ENCODE measurements around the gene PHYKPL. TPM values are rescaled to one million over a fixed set of nuclear protein-coding genes. Genes with fewer than 3 reads are reported as not detected.
"Not testable (repeated sequence)": the region's sequence is repeated elsewhere in the genome, so short reads cannot be mapped to it uniquely, and the experiment has no call there.

Gene PHYKPL
- total RNA-seq, 1 donor from 2014 or later, result 44.2 TPM

DNA sequence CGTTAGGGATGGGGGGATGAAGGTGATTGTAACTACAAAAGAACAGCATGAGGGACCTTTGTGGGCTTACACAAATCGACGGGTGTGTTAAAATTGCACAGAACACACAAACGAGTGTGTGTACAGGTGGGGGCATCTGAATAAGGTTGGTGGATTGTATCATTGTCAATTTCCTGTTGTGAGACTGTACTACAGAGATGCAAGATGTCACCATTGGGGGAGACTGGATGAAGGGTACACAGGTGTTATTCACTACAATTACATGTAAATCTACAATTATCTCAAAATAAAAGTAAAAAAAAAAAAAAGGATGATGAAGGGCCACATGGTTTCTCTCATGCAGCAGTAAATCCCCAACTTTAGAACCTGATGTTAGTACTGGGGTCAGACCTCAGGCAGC lies 31.4 kb upstream of the PHYKPL start:
- DNase-seq, result no peak

DNA sequence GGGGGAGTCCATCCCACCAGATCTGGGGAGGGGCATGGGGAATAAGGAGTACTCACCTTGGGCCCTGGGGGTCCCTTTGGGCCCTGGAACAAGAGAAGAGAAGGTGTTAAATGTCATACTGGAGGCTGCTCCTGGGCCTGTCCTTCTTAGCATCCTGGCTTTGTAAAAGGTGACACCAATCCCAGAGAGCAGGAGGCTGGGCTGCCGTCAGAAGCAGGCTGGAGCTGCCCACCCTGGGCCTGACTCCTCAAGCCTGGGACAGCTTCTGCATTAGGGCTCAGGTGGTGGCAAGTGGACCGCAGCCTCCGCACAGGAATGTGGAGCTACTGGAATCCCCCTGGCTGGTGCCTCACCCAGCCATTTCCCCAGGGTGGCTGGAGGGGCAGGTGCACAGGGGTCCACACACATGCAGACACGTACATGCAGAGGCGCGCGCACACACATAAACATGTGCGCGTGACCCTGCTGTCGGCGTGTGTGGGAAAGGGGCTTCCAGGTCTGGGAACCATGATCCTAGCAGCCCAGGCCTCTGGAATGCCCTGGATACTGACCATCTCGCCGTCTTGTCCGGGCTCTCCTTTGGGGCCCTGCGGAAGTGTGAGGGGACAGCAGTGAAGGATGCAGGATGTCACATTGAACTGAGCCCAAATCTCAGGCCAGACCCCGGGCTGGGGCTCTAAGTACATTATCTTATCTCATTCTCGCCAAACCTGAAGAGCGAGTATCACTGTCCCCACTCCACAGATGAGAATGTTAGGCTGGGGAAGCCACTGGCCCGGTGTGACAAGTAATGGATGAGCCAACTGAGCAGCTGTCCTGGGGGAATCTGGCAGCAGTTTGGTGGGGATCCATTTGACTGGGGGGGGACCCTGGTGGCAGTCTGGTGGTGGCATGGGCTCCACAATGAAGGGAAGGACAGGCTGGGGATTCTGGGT lies 29.3 kb upstream of the PHYKPL start:
- no peak for DNase-seq

DNA sequence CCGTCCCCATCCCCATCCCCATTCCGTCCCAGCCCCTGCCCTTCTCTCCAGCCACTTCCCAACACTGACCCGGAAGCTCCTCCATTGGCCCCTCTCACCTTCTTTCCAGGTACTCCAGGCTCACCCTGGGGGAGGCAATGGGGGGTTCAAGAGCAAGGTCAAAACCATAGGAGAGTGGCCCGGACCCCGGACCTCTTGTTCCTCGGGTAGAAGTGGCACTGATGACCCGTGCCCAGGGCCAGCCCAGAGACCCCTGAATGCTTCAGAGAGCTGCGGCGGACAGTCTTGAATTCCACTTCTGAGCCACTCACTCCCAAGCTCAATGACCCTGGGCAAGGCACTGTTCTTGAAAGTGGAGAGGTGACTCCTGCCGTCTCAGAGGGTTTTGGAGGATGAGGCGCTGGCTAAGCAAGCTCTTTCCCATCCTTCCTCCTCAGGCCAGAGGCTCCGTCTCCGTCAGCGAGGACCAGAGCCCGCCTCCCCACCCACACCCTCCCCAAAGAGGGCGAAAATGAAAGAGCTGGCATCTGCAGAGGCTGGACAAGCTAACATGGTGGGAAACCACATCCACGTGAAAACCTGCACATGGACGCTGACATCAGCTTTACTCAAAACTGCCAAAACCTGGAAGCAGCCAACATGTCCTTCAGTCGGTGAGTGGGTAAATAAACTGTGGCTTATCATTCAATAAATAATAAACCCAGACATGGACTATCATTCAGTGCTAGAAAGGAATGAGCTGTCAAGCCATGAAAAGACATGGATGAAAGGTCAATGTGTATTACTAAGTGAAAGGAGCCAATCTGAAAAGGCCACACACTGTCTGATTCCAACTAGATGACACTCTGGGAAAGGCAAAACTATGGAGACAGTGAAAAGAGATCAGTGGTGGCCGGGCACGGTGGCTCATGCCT lies 27.3 kb upstream of the PHYKPL start:
- DNase-seq, result no peak

DNA sequence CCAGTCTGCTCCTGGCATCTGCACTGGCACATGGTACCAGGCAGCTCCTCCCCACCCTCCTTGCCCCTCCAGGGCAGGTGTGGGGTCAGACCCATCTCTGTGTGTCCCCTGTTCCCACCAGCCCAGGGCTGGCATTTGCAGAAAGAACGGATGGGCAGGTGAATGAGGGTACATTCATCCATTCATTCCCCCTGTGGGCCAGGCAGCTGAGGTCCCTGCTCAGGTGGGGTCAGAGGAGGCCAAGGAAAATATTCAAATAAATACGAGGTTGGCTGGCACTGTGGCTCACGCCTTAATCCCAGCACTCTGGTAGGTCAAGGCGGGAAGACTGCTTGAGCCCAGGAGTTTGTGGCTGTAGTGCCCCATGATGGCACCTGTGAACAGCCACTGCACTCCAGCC lies 25.0 kb upstream of the PHYKPL start:
- no peak for DNase-seq

DNA sequence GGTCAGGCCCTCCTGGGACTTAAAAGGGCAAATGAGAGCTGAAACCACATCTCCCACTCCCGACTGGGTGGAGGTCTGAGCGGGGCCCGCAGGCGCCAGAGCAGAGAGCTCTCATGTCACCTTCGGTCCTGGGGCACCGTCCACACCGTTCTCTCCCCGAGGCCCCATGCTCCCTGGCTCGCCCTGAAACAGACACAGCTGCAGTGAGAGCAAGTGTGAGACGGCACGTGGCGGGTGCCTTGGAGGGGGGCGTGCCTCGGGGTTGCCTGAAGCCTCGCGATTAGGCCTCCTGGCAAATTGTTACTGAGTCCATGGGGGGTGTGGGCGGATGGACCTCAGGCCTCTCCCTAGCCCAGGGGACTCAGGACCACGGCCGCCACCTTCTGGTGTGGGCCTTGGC lies 24.1 kb upstream of the PHYKPL start:
- DNase-seq, result no peak

DNA sequence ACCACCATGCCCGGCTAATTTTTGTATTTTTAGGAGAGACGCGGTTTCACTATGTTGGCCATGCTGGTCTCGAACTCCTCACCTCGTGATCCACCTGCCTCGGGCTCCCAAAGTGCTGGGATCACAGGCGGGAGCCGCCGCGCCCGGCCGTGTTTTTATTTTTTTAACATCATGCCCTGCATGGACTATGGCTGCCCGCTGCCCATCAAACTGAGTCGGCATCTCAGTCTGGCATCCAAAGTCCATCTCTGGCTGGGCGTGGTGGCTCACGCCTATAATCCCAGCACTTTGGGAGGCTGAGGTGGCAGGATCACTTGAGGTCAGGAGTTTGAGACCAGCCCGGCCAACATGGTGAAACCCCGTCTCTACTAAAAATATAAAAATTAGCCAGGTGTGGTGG lies 21.0 kb upstream of the PHYKPL start:
- not testable (repeated sequence) for DNase-seq

DNA sequence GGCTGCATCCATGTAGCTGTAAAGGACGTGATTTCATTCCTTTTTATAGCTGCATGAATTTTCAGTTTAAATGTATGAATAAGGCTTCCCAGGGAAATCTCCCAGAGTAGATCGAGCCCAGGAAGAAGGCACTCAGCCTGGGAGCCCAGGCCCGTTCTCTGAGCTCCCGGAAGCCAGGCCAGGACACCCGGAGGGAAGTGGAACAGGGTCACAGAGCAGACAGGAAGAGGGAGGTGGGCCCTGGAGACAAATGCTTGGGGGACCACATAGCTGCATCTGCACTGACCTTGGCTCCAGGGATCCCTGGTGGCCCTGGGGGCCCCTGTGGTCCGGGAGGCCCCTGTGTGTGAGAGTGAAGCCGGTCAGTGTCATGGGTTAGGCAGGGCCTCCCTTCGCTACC lies 19.7 kb upstream of the PHYKPL start:
- DNase-seq, result no peak

DNA sequence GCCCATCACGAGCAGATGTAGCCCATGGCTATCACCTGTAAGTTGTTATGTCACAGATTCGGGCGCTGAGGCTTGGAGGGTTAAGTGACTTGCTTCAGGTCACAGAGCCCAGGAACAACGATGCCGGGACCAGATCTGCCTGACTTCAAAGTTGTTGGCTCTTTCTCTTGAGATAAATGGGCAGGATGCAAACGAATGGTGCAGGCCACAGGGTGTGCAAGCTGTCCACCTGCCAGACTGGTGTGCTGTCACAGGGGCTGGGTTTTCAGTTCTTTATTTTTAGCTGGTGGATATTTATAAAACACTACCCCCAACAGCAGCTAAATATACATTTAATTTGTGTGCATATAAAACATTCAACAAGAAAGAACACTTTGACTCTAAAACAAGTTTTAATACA lies 17.7 kb upstream of the PHYKPL start:
- DNase-seq, result no peak

DNA sequence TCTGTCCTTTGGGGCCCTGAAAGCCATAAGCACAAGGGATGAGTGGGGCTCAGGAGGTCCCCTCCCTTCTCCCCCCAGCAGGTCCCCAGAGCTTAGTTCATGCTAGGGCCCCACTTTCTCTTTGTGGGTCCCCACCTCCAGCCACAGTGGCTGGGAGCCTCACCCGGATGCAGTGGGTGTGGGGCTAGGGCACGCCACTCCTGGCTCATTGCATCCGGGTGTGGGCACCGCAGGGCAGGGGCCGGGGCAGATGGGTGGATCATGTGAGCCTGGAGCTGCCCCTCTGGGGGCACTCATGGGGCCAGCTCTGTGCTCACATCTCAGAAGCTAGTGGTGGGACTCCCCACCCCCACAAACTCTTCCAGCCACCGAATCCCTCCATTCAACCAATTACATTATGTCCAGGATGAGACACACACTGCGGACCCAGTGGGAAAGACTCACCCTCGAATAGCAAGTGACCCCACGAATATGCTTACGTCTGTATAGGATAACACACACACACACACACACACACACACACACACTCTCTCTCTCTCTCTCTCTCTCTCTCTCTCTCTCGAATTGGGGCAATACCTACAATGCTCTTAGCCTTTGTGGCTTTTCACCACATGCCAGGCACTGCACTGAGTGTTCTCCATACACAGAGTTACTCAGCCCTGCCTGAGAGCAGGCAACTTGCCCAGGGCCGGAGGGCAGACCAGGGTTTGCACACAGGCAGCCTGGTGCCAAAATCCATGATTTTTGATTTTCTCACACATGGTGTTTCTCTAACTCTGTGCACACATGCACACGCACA lies 16.8 kb upstream of the PHYKPL start:
- no peak for DNase-seq

DNA sequence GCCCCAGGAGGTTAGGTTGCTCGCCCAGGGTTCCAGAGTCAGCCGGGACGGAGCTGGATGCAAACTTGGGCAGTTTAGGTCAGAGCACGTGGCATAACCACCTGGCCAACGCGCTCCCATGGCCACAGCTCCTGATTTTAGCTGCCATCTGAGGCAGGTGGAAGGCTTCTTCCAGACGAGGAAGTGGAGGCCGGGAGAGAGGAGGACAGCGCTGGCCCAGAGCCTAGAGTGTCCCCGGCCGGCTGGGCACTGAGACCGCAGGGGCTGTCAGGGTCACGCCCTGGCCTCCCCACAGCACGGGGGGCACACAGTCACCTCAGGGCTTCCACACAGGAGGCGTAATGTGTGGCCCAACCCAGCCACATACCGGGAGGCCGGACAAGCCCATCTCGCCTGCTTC lies 16.1 kb upstream of the PHYKPL start:
- no peak for DNase-seq

DNA sequence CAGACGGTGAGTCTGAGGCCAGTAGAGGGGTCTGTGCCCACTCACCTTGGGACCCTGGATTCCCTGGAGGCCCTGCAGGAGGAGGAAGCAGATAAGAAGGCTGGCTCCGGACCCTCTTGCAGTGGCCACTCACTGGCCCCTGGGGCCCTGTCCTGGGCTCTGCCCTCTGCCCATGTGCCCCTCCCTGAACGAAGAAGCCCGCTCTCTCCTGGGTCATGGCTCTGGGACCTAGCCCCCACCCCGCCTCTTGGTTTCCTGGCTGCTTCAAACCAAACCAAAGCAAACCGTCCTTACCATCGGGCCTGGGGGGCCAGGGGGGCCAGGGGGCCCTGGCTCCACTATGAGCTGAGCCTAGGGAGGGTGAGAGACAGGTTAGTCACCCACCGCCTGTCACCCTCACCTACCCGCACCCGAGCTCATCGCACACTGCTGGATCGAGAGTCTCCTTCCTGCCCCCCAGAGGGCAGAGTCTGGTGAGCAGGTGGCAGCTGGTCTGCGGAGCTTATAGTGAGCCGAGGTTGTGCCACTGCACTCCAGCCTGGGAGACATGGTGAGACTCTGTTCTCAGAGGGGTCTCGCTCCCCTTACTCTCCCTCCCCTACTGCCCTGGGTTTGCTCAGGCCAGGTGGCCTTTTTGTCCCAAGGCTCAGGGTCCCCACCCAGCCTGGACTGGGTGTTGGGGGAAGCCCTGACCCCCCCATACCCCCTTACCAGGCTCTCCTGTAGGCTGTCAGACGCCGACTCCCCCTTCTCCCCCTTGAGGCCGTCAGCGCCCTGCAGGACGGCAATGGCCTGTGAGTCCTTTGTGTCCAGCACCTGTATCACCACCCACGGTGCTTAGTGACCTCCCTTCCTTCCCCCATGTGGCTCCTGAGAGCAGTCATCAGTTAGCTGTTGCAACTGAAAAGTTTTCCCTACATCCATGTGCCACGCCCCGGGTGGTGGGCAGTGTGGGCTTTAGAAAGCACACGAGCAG lies 15.2 kb upstream of the PHYKPL start:
- no peak for DNase-seq

DNA sequence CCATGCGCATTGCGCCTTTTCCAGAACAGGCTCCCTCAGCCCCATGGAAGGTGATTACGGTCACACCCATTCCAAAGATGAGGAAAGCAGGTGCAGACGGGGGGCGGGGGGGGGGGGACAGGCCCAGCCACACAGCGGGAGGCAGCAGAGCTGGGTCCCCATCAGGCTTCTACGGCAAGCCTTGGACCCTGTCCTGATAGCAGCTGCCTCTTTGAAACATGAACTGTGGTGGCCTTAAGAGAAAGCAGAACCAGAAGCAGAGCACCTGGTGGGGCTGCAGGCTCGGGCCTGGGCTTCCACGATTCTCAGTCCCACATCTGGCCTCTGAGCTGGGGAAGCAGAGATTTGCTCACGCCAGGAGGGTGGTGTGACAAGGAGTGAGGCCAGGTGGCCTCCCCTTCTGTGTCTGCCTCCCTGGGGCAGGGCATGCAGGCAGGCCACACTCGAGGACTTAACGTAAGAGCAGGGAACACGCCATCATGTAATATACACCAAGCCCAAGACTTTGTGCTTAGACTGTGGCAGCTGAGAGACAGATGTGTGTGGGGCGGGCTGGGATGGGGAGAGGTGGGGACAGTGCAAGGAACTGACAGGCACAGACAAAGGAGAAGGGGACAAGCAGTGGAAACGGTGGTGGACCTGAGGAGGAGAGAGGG lies 14.2 kb upstream of the PHYKPL start:
- DNase-seq, result no peak

DNA sequence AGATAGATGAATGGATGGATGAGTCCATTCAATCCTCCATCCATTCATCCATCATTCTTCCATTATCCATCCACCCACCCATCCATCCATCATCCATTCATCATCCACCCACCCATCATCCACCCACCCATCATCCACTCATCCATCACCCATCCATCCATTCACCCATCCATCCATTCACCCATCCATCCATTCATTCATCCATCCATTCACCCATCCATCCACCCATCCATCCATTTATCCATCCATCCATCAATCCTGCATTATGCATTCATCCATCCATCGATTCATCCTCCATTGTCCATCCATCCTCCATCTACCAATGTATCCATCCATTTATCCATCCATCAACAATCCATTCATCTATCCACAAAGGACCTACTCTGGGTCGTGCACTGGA lies 12.8 kb upstream of the PHYKPL start:
- no peak for DNase-seq

DNA sequence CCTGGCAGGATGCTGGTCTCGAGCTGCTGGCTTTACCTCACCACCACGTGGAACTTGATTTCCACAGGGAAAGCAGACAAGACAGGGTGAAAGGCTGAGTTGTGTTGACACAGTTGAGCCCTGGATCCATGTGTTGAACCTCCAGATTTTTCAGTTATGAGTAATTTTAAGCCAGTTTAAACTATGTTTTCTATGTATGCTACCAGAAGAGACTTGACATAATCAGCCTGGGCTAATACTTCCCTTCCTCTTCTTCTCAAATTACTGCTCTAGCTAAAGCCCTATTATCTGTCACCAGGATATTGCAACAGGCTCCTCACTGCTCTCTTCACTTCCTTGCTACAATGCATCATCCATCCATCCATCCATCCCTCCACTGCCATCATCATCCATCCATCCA lies 12.0 kb upstream of the PHYKPL start:
- no peak for DNase-seq

DNA sequence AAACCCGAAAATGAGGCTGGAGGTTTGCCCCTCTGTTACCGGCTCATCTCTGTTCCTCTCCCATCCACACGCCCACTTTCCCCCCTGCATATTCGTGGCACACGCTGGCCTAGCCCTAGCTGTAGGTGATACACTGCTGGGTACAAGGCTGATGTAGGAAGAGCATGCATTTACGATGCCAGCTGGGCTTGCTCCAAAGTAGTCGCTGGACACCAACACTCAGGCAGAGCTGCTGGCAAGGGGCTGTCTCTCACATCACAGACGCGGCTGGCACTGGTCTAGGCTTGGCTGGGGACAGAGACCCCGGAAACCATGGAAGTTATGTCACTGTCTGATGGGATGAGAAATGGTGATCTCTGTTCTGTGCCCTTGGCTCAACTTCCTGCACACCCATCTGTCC lies 9.8 kb upstream of the PHYKPL start:
- DNase-seq, result no peak

DNA sequence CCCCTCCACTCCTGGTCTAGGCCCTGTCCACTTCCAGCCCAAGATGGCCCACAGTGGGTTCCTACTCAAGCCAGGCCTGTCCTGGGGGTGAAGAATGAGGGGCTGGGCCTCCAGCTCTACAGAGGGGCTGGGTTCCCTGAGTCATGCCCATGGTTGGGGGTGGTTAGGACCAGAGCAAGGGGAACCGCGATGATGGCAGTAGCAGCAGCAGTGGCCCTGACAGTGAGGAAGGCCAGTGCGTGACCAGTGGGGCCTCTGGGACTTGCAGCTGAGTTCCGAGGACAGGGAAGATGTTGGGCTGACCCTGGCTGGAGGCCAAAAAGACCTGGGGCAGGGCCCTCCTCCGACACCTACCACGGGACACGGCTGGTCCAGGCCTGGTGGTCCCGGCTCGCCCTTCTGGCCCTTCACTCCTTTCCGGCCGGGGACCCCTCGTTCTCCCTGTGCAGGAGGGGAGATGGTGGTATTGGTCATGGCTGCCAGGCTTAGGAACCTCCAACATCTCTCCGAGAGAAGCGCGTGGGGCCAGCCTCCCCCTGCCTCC lies 9.2 kb upstream of the PHYKPL start:
- no peak for DNase-seq

DNA sequence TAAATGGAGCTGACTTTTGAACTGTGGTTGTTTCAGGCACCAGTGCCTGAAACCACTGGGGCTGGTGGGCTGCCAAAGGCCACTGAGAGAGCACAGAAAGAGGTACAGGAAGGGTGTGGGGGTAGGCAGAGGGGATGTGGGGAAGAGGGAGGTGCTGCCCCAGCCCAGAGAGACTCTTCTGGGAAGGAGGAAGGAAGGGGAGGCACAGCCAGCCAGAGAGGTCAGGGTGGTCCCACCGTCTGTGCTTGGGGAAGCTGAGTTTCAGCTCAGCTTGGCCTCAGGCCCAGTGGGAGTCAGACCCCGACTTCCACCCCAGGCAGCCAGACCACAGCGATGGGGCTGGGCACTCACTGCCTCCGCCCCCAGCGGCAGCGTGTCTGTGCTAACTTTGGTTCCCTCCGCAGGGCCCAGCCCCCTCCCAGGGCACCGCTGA lies 8.6 kb upstream of the PHYKPL start:
- no peak for DNase-seq

DNA sequence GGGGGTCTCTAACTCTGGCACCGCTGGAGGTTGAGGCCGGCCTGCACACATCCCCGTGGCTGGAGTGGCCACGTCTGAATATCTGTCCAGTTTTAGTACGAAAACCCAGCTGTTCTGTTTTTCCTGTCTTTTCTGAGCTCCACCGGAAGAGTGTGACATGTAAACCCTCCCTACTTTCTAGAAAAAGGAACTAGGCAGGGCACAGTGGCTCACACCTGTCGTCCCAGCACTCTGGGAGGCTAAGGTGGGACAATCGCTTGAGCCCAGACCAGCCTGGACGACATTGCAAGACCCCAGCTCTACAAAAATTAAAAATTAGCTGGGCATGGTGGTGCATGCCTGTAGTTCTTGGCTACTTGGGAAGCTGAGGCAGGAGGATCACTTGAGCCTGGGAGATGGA lies 8.2 kb upstream of the PHYKPL start:
- no peak for DNase-seq

DNA sequence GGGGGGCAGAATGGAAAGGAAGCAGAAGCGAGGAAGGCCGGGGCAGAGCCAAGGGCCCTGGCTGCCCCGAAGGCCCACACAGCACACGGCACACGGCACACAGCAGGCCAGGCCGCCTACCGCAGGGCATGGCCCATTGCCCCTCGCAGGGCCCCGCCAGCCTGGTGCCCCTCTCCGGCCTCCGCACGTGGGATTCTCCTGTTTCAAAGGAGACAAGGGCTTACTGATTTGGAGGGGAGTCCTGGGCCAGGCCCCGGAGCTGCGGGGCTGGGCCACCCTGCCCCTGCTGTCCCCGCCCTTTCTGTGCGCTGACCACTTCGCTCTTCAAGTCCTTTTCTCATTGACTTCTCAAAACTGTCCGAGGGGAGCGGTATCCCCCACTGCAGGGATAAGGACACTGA lies 7.7 kb upstream of the PHYKPL start:
- no peak for DNase-seq

DNA sequence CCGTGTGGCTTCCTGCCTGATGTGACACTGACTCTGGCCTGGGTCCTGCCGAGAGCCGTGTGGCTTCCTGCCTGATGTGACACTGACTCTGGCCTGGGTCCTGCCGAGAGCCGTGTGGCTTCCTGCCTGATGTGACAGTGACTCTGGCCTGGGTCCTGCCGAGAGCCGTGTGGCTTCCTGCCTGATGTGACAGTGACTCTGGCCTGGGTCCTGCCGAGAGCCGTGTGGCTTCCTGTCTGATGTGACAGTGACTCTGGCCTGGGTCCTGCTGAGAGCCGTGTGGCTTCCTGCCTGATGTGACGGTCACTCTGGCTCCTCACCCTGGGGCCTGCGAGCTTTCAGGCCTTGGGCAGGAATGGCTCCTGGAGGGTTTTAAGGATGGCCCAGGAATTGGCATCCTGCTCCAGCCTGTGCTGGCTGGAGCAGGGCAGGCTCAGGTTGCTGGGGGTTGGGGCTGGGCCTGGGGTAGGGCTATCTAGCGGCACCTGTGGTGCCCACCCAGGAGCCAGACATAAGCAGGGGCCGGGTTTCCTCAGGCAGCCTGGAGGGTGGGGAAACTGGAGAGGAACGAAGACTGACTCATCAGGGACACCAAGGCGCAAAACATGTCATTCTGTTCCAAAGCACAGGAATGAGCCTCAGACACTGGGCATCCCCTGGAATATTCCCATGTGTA lies 7.2 kb upstream of the PHYKPL start:
- not testable (repeated sequence) for DNase-seq
